HG02981 (cell line): Measurements from ENCODE around the gene OGFR.

ENCODE experiments used
- ATAC-seq: cut with Tn5 transposase; IDR thresholded peaks from one replicate; pipeline ENCODE4 v1.9.1; 2021; ENCODE audit warnings: mild to moderate bottlenecking, moderate library complexity; ENCODE audit not compliant: unreplicated experiment

OGFR gene, protein sequence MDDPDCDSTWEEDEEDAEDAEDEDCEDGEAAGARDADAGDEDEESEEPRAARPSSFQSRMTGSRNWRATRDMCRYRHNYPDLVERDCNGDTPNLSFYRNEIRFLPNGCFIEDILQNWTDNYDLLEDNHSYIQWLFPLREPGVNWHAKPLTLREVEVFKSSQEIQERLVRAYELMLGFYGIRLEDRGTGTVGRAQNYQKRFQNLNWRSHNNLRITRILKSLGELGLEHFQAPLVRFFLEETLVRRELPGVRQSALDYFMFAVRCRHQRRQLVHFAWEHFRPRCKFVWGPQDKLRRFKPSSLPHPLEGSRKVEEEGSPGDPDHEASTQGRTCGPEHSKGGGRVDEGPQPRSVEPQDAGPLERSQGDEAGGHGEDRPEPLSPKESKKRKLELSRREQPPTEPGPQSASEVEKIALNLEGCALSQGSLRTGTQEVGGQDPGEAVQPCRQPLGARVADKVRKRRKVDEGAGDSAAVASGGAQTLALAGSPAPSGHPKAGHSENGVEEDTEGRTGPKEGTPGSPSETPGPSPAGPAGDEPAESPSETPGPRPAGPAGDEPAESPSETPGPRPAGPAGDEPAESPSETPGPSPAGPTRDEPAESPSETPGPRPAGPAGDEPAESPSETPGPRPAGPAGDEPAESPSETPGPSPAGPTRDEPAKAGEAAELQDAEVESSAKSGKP

GRCh38 chr20:62804627-62805154, at the start of gene OGFR:
TSS of gene OGFR (plus strand) at chr20:62804835. CDS start at chr20:62804860, 25 bp downstream.
- ATAC-seq: peak; percentile 51

- no peak for ATAC-seq
Observed at GRCh38 chr20:62754991-62755356, 49.7 kb upstream of the OGFR start.

DNA sequence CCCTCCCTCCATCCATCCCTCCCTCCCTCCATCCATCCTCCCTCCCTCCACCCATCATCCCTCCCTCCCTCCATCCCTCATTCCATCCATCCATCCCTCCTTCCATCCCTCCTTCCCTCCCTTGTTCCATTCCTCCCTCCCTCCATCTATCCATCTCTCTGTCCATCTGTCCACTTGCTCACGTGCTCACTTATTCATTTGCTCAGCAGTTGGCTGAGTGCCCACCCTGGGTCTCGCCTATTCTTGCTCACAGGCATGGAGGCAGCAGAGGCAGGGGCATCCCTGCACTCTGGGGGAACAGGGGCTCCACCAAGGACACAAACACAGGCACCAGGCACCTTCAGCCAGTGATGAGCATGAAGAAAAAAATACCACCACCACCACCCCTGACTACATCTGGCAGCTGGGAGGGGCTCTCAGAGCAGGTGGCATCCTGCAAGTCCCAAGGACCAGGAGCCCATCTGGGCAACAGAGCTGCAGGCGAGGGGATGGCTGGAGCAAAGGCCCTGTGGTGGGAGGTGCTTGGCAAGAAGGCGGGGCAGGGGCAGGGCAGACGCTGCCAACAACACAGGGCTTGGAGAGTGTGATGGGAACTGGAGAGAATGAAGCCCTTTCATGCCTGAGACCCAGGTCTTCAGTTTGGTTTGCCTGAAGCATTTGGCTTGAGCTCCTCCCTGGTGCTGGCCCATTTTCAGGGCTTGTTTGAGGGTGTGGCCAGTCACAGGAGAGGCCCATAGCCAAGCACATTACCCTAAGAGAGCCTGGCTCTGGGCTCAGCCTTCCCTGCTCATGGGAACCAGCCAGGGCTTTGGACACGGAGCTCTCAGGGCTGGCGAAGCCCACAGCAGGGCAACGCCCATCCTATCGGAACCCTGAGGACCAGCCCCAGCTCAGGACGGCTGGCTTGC, 48.6 kb upstream of the OGFR start:
- no peak for ATAC-seq

DNA sequence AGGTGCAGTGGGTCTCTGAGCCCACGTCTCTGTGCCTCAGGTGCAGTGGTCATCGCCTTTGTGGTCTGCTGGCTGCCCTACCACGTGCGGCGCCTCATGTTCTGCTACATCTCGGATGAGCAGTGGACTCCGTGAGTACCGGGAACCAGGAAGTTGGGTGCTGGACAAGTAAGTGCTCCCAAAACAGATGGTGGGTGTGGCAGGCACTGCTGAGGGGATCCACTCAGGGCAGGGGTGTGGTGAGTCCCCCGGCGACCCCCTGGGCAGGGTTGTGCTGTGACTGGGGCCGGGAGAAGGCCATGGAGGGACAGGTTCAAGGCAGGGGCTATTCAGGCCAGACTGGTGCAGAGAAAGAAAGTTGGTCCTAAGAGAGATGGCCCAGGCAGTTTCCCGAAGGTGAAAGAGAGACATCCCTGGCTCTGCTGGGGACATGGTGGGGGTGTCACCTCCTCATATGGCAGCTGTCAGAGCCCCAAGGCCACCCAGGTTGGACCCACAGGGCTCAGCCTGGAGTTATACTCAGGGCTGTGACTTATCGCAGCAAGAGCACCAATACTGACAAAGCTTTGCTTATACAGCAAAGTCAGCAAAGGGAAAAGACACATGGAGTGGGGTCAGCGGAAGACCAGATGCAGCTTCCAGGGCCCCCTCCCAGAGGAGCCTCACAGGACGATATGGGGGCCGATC, 46.3 kb upstream of the OGFR start:
- no peak for ATAC-seq

DNA sequence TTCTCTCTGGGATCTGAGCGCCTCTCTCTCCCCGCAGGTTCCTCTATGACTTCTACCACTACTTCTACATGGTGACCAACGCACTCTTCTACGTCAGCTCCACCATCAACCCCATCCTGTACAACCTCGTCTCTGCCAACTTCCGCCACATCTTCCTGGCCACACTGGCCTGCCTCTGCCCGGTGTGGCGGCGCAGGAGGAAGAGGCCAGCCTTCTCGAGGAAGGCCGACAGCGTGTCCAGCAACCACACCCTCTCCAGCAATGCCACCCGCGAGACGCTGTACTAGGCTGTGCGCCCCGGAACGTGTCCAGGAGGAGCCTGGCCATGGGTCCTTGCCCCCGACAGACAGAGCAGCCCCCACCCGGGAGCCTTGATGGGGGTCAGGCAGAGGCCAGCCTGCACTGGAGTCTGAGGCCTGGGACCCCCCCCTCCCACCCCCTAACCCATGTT, 44.6 kb upstream of the OGFR start:
- no peak for ATAC-seq

DNA sequence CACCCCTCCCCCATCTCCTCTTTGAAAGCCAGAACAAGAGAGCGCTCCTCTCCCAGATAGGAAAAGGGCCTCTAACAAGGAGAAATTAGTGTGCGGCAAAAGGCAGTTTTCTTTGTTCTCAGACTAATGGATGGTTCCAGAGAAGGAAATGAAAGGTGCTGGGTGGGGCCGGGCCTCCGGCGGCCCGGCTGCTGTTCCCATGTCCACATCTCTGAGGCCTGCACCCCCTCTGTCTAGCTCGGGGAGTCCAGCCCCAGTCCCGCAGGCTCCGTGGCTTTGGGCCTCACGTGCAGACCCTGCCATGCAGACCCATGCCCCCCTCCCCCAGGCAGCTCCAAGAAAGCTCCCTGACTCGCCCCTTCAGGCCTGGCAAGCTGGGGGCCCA, 44.2 kb upstream of the OGFR start:
- ATAC-seq: no peak

DNA sequence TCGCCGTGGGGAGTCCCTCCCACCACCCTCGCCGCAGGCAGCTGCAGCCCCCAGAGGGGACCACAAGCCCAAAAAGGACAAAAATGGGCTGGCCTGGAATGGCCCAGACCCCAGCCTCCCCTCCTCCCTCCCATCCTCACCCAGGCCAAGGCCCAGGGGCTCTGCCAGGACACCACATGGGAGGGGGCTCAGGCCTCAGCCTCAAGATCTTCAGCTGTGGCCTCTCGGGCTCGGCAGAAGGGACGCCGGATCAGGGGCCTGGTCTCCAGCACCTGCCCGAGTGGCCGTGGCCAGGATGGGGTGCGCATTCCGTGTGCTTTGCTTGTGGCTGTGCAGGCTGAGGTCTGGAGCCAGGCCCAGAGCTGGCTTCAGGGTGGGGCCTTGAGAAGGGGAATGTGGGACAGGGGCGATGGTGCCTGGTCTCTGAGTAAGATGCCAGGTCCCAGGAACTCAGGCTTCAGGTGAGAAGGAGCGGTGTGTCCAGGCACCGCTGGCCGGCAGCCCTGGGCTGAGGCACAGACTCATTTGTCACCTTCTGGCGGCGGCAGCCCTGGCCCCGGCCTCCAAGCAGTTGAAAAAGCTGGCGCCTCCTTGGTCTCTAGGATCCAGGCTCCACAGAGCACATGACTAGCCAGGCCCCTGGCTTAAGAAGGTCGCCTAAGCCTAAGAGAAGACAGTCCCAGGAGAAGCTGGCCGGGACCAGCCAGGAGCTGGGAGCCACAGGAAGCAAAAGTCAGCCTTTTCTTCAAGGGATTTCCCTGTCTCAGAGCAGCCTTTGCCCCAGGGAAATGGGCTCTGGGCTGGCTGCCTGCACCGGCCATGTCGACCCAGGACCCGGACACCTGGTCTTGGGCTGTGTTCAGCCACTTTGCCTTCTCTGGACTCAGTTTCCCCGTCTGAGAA, 43.5 kb upstream of the OGFR start:
- no peak for ATAC-seq

- ATAC-seq: no peak
Observed at GRCh38 chr20:62761759-62762131, 42.9 kb upstream of the OGFR start.

DNA sequence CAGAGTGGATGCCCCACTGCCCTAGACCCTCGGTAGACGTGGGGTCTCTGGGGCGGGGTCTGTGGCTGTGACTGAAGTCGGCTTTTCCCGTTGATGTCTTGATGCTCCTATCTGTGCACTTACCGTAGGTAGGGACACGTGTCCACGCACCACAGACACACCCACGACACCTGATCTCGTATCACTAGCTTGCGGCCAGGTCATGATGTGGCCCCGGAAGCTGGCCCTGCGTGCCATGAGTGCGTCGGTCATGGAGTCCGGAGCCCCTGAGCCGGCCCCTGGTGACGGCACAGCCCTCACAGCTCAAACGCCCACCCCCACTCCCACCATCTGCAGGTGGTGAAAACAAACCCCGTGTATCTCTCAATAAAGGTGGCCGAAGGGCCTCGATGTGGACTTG, 42.3 kb upstream of the OGFR start:
- ATAC-seq: no peak

- no peak for ATAC-seq
Observed at GRCh38 chr20:62762801-62763368, 41.8 kb upstream of the OGFR start.

DNA sequence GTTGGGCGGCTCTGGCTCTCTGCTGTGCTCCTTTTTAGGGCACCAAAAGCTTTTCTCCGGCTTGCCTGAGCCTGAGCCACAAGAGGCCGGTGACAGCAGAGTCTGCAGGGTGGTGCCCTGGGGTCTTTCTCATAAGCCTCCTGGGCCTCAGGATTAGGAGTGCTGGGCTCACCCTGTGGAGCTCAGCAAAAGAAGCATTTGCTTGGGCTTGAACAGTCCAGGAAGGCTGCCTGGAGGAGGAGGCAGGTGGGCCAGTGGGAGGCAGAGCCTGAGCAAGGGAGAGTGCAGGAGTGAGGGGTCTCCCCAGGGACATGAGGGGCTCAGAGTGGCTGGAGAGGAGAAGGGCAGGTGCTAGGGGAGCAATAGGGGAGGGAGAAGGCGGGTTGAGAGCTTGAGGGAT, 41.2 kb upstream of the OGFR start:
- no peak for ATAC-seq

DNA sequence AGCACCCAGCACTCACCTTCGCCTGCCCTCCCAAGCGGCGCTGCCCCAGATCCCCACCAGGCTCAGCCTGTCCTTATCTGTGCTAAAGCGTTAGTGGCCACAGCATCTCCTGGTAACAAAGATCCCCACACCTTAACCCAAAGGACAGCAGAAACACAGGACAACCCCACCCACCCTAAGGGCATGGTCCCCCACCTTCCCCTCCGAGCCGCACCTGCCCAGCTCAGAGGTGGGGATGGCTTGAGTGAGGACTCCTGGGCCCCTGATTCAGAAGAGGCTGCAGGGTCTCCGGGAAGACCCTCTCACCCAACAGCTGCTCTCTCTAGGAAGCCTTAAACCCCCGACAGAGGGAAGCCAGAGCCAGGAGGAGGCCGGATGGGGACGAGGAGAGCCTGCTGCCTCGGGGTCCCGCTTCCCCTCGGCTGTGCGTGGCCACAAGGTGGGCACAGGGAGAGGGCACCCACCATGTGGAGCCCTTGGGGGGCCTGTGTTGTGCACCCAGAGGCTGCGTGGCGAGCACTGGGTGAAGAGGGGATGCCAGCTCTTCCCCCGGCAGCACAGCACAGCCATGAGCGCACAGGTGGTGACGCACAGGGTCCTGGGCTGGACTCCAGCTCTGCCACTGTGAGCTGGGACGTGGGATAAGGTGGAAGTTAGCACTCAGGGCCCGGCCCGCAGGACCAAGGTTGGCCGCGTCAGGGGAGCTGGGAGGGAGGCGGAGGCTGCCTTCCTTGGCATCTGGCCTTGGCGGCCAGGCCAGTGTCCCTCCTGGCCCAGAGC, 40.3 kb upstream of the OGFR start:
- no peak for ATAC-seq

DNA sequence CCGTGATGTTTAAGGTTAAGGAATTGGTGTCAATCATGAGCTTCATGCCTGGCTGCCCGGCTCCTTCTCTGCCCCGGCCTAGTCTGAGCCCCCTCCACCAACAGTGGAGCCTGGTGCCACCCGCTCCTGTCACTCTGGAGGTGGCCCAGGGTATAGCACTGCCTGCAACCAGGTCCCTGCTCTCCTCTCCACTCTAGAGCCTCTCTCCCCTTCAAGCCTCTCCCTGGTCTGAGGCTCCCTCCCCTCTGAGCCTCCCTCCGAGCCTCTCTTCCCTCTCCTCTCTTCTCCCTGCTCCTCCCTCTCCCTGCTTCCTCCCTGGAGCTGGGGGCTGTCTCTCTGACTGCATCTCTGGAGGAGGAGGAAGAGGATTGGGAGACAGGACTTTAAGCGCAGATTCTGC, 39.6 kb upstream of the OGFR start:
- ATAC-seq: no peak

DNA sequence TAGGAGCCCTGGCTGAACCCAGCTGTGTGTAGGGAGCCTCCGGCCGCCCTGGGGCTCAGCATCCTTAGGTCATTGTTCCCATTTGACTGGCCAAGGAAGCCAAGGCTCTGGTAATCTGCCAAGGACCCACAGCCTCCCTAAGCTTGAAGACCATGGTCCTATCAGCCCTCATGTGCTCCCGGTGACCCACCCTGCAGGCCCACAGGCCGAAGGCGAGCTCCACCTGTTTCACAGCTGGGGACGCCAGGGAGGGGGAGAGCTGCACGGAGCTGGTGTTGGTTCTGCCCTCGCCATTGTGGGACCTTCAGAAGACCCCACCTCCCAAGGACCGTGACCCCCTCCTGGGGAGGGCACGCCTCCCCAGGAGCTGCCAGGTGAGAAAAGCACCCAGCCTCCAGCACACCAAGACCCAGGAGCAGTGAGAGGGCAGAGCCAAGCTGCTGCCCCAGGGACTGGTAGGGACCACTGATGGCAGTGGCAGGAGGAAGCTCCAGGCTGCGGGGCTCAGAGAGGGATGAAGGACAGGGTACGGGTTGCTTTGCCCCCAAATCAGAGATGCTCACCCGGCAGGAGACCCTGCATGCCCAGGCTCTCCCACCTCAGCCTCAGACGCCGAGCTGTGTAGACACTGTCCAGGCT, 39.1 kb upstream of the OGFR start:
- ATAC-seq: no peak

GRCh38 chr20:62766071-62766450, 38.6 kb upstream of the OGFR start:
- no peak for ATAC-seq

DNA sequence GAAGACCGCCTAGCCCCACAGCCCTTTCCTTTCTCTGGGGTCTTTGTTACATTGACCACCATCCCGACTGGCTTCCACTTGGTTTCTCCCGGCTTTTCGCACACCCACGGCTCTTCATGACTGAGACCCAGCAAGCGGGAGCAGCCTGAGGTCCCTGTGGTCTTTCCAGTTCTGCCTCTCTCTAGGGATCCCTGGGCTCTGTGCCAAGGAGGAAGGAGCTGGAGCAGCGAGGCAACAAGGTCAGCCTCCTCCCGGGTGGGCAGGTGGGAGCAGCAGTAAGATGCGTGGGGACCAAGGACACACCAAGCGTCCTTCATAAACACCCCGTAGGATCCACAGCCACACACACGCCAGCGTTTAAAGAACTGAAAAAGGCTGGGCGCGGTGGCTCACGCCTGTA, 37.9 kb upstream of the OGFR start:
- no peak for ATAC-seq

GRCh38 chr20:62768234-62768546, 36.4 kb upstream of the OGFR start:
- ATAC-seq: no peak

GRCh38 chr20:62768551-62769287, 35.9 kb upstream of the OGFR start:
- no peak for ATAC-seq
